ENCODE measurements around the gene BCAT1.
"Not testable (repeated sequence)": the region's sequence is repeated elsewhere in the genome, so short reads cannot be mapped to it uniquely, and the experiment has no call there.

BCAT1 gene

DNA sequence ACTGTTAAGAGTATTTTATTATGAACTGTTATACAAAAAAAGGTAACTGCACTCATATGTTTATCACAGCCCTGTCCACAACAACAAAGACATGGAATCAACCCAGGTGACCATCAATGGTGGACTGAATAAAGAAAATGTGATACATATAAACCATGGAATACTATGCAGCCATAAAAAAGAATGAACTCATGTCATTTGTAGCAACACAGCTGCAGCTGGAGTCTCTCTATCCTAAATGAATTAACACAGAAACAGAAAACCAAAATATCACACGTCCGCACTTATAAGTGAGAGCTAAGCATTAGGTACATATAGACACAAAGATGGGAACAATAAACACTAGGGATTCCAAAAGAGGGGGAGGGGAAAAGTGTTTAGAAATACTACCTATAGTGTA, 95.8 kb downstream of the BCAT1 start:
- DNase-seq (ENCODE audit: low spot score), result no peak

DNA sequence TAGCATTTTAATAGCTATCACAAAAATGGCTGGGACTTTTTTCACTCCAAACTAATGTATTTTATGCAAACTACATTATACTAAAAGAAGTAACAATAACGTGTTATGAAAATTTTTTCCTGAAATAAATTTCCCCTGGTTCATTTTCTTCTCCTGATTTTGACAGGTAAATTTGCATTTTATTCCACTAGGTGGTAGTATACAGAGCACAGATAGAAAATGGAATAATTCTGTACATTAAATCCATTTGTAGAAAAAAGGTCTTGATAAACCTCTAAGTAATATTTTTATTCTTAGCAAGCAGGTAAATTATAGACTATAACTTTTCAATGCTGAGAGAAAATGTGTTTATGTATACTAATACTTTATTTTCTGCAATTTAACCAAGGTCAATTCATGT, 96.5 kb downstream of the BCAT1 start:
- DNase-seq (ENCODE audit: low spot score), result no peak

DNA sequence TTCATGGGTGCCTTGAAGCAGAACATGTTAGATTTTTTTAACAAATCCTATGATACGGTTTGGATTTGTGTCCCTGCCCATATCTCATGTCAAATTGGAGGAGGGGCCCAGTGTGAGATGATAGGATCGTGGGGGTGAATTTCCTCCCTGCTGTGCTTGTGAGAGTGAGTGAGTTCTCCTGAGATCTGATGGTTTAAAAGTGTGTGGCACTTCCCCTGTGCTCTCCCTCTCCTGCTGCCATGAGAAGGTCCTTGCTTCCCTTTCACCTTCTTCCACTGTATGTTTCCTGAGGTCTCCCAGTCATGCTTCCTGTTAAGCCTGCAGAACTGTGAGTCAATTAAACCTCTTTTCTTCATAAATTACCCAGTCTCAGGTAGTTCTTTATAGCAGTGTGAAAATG, 97.0 kb downstream of the BCAT1 start:
- DNase-seq (ENCODE audit: low spot score), result not testable (repeated sequence)

DNA sequence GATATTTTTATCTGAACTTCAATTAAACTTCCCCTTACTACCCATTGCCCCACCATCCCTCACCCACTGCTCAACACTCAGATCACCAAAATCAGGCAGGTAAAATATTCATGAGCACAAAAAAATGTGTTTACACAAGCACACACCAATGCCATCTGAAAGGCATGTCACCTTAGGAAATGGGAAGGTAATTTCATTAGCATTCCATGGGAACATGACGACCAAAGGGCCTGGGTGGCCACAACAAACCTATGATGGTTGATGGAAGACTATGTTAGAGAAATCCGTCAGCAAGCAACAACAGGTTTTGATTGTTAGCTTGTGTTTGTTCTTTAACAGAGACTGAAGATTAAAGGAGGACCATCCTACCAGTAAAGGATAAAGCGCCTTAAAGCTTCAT, 97.6 kb downstream of the BCAT1 start:
- DNase-seq (ENCODE audit: low spot score), result no peak

DNA sequence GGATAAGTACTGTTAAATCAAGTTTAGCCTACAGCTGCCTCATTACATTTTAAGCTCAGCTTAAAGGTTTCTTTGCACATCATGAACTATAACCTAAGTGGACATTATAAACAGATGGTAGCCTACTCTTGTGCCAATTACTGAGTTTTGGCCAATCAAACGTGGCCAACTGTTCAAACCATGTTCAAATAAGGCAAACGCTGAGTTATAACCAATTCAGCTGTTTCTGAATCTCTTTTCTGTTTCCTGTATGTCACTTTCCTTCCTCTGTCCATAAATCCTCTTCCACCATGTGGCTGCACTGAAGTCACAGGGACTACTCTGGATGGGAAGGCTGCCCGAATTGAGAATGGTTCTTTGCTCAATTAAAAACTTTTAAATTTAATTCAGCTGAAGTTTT, 98.4 kb downstream of the BCAT1 start:
- DNase-seq (ENCODE audit: low spot score), result no peak

DNA sequence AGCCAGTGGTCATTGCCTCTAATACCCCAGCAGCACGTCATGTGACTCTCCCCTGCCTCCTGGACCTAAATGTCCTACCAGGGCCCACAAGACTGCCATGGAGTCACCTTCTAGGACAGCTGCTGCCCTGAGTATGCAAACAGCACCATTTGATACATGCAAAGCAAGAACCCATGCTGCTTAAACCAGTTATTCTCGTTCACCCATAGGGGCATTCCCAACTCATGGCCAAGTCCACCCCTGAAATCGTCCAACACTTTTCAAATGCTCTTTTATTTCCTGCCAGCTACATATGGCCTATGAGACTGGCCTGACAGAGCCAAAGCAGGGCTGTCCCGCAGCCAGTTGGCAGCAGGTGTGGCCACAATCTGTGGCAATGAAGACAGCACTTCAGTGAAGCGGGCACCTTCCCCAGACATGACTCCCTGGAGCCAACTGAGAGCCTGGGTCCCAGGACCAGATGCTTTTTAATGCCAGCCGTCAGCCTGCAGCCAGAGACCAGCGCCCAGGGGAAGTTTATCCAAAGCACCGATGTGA, 99.9 kb downstream of the BCAT1 start:
- no peak for DNase-seq (ENCODE audit: low spot score)

DNA sequence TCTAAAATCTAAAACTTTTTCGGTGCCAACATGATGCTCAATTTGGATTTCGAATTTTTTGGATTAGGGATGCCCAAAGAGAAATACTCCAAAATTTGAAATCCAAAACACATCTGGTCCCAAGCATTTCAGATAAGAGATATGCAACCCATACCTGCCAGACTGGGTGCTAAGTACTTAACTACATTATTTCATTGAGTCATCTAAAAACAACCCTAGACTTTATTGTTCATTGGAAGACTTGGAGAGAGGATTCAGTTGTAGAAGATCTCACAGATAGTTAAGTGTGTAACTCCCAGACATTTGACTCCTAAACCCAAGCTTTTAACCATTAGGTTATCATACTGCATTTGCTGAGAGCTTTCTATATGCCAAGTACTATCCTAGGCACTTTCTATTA, 102.2 kb downstream of the BCAT1 start:
- DNase-seq (ENCODE audit: low spot score), result no peak

DNA sequence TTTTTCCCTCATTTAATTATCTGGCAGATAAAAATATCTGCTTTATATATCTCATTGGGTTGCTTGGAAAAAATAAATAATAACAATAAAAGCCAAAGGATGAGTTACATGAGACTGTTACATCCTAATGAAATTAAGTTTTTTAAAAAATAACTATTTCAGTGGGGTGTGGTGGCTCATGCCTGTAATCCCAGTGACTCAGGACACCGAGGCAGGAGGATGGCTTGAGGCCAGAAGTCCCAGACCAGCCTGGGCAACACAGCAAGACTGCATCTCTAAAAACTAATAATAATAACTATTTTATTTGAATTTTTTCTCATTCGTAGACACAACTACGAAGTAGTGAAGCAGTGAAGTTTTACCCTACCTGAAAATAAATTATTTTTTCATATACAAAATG, 103.3 kb downstream of the BCAT1 start:
- DNase-seq (ENCODE audit: low spot score), result no peak

DNA sequence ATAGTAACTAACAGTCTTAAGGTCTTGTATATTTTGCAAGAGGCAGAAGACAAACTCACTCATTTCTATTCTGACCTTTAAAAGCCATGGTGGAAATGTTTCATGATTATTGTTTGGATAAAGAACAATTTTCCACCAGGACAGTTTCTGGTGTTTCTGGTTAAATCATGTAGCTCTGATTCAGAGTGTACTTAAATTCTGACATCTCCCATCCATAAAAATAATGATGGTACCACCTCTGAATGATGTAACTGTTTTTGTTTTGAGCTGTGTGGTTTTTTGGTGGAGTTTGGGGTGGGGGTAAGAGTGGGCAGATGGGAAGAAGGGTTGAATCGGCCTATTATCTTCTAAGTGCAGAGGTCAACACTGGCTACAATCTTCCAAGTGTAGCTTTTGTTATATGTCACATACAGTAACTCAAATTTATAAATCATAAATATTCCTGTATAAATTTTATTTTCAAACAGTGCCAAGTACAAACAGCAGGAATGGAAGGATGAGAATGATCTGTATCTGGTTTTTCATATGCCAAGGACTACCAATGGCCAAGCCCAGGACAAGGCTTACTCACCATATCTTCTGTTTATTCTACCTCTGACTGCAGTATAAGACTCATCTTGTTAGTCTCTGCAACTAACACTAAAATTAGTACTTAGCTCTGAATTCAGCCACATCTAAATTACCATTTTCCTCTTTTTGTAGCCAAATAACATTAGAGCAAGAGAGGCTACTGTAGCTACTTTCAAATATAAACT, 108.7 kb downstream of the BCAT1 start:
- no peak for DNase-seq (ENCODE audit: low spot score)

DNA sequence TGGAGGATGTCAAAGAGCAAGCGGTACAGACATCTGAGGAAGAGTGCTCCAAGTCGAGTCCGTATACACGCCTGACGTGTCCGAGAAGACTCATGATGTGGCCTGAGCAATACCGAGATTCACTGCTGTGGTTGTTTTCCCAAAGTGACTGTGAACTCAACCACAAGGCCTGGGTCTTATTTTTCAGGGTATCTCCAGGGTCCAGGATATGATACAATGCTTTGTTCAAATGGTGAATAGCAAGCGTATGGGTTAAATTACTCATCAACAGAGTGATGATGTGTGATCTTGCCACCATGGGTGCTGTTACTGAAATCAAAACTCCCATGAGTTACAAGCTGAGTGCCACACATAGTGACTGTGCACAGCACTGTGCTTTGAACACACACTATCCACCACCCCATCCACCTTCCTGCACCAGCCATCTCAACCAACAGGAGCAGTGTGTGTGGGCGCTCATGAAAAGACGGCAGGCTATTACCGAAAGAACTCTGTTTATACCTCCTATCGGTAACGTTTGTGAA, 109.6 kb downstream of the BCAT1 start:
- DNase-seq (ENCODE audit: low spot score), result no peak

DNA sequence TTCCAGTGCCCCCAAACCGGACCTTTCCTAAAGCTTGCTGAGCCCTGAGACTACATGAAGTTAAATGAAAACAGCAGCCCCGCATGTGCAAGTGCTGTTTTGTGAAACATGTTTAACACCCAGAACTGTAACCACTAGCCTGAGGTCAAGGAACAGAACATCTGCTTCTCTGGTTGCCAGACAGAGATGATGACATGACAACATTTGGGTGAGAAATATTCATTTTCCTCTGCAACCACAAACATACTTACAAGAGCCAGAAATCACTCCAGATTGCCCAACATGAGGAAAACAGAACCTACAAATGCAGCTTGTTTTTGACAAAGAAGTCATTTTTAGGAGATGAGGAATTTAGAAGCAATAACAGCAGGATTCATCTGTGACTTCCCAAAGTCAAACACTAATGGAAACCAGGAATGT, 110.4 kb downstream of the BCAT1 start:
- no peak for DNase-seq (ENCODE audit: low spot score)

DNA sequence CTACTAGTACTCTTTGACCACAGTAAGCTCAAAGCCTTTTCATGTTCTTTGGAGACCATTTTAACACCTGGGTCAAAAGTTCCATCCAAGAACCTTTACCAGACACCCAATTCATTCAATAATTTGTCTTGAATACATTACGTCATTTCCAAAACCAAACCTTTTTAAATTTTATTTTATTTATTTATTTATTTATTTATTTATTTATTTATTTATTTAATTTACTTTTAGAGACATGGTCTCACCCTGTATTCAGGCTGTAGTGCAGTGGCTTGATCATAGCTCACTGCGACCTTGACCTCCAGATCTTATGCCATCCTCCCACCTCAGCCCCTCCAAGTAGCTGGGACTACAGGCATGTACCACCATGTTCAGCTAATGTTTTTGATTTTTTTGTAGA, 113.5 kb downstream of the BCAT1 start:
- no peak for DNase-seq (ENCODE audit: low spot score)

DNA sequence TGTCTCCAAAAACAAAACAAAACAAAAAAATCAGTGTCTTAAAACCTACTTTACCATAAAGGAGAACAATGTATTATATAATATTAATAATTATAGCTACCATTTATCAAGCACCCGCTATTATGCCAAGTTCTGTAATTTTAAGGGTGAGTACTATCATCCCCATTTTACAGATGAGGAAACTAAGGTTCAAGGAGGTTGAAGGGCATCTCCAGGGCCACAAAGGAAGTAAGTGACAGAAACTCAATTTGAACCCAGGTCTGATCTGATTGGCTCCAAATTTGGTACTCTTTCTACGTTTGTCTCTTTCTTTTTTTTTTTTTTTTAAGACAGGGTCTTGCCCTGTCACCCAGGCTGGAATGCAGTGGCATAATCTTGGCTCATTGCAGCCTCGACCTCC, 115.4 kb downstream of the BCAT1 start:
- DNase-seq (ENCODE audit: low spot score), result no peak

DNA sequence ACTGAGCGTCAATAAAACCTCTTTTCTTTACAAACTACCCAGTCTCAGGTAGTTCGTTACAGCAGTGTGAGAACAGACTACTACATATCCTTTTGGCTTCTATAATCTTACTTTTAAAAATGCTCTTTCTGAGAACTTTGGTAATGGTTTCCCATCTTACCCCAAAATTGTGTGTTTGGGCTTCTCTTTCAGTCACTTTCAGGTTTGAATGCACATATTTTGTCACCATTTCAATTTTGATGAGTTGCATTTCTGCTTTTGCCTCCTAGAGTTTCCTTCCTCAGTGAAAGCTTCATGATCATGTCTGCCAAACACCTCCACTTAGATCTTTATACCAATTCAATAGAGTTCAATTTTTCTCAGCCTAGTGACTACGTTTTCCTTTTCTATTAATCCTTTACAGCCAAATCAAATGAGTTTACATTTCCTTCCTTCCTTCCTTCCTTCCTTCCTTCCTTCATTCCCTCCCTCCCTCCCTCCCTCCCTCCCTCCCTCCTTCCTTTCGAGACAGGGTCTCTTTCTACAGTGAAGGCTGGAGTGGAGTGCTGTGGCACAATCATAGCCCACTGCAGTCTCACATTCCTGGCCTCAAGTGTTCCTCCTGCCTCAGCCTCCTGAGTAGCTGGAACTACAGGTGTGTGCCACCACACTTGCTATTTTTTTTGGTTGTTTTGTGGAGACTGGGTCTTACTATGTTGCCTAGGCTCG, 124.9 kb downstream of the BCAT1 start:
- no peak for DNase-seq (ENCODE audit: low spot score)

DNA sequence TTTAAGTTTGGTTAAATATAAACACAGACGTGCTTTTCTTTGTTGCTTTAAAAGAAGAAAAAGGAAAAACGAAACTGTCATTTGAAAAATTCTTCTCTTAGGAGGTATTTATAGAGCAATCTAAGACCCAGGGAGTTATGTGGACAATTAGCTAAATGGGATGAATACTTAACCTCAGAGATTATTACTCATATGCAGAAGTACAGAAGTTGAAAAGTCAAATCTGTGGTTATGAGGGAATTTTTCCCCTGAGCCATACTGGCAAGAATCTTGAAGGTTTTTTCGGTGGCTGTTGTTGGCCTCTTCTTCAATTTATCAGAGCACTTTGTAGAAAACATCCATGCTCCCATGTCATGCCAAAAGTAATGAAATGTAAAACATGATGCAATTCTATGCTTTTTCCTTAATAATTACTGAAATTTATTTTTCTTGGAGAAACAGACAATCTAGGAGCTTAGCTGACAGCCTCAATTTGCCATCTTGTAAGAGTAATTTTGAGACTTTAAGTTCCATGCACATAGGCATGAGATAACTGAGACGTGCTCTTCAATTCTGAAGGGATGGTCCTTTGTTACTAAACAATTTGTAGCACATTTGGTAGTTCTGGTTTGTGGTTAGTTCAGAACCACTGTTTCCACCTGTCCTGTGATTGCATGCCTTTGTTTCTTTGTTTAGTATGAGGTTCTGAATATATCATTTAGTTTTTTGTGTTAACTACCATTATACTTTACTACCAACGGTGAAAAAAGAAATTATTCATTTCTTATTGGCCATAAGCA, 126.6 kb downstream of the BCAT1 start:
- DNase-seq (ENCODE audit: low spot score), result no peak

DNA sequence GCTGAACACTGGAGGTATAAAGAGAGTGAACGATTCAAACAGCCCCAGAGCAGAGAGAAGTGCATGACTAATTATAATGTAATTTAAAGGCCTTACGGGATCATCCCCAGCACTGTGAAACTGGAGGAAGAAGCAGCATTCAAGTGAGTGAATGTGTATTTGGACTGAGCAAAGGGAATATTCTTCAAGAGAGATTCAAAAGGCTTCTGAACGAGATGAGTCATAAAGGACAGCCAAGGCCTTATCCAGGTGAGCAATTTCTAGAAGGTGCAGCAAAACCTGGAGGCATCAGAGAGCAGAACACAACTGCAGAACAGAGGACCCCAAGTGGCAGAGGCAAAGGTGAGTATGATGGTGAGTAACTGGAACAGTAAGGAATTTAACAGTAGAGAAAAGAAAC, 127.2 kb downstream of the BCAT1 start:
- DNase-seq (ENCODE audit: low spot score), result no peak

DNA sequence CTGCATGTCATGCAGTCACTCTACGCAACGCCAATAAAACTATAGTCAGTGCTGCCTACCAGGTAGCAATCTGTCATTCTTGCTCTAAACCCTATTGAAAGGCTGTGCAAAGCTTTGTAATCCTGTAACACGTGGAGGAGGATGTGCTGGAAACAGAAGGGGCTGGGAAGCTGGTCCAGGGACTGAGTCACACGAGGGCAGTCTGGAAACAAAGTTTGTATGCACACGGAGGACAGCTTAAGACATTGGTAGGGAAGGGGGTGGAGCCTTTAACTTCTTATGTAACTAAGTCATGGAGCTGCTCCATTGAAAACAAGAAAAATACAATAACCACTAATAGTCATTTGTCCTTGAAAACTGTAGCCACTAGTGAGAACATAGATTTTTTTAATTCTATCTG, 128.0 kb downstream of the BCAT1 start:
- no peak for DNase-seq (ENCODE audit: low spot score)

DNA sequence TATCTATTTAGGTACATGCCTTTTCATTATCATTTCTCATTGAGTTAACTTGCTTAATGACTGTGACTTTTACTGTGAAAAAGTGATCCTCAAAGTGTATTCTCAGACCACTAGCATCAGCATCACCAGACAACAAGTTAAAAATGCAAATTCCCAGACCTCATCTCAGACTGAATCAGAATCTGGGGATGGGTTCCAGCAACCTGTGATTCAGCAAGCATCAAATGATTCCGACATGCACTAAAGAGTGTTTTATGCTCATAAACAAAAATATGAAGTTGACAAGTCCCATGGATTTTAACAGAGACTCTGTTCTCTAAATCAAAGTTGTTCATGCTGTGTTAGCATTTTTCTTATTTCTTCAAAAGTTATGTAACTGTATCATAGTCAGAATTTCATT, 130.6 kb downstream of the BCAT1 start:
- DNase-seq (ENCODE audit: low spot score), result no peak

DNA sequence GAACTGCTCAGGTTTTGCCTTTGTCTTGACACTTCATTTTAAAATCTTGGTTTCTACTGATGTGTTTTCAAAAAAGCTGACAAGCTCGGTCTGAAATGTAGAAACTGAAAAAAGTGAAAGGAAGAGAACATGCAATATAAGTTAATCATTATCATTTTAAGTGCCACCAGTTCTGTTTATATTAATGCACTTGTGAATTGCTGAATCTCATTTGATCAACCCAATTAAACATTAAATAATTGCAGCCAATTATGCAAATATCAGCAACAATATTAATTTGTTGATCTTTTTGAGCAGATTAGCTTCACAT, 133.8 kb downstream of the BCAT1 start:
- no peak for DNase-seq (ENCODE audit: low spot score)

DNA sequence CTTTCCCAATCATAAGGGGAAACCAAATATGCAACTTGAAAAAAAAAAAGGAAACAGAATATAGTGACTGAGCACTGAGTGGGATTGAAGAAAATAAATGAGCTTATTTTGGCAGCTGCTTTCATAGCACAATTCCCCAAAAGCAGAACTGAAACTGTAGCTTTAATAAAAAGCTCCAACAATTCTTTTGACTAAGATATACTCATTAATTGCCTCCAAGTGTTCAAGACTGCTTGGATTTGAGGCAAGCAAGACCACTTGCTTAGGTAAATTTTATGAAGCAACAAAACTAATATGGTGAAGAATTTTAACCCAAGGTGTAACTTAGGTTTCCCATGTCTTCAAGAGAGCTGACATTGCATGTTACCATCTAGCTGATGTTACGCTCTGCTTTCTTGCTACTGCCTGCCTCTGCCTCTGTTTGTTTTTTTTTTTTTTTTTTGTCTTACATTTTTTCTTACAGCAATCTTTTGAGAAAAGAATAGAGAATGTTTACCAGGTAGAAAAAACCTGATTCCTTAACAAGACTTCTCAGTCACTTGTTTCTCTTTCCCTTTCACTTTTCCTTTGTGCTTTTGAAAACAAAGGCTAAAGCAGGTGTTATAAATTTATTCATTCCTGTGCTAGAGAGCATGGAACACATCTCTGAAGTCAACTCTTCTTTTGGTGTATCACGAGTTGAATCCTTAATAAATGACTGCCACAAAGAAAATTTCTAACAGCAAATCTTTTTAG, 134.4 kb downstream of the BCAT1 start:
- no peak for DNase-seq (ENCODE audit: low spot score)

DNA sequence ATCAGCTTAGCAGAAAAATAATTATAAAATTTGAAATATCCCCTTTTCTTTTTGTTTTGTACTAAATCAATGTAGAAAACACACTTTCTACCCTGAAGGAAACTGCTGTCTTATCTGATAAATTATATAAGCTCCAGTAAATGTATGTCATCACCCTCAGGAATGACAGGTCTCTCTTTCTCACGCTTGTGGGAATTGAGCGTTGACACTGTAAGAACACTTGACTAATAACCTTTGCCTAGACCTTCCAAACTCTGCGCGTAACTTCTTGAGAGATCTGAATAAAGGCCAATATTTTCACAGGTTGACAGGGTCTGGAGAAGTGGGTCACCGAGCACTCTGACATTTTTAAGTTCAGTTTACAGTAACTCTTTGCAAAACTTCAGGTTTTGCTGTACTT, 138.5 kb downstream of the BCAT1 start:
- no peak for DNase-seq (ENCODE audit: low spot score)

DNA sequence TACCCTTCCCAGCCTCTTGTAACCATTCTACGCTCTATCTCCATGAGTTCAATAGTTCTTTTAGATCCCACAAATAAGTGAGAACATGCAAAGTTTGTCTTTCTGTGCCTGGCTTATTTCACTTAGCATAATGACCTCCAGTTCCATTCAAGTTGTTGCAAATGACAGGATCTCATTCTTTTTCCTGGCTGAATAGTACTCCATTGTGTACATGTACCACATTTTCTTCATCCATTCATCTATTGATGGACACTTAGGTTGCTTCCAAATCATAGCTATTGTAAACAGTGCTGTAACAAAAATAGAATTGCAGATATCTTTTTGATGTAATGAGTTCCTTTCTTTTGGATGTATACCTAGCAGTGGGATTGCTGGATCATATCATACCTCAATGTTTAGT, 139.6 kb downstream of the BCAT1 start:
- DNase-seq (ENCODE audit: low spot score), result not testable (repeated sequence)

Data from ecto neural progenitor cell (in vitro differentiated cells).